IPS DF 19.7 (cell line): ENCODE results near the gene CUX1.
"Not testable (repeated sequence)": the region's sequence is repeated elsewhere in the genome, so short reads cannot be mapped to it uniquely, and the experiment has no call there.

Experiments used
- DNase-seq: peaks from one replicate; pipeline ENCODE4 v3.0.0-alpha.2; 2013; ENCODE audit warnings: low read depth, low spot score

Gene CUX1

DNA sequence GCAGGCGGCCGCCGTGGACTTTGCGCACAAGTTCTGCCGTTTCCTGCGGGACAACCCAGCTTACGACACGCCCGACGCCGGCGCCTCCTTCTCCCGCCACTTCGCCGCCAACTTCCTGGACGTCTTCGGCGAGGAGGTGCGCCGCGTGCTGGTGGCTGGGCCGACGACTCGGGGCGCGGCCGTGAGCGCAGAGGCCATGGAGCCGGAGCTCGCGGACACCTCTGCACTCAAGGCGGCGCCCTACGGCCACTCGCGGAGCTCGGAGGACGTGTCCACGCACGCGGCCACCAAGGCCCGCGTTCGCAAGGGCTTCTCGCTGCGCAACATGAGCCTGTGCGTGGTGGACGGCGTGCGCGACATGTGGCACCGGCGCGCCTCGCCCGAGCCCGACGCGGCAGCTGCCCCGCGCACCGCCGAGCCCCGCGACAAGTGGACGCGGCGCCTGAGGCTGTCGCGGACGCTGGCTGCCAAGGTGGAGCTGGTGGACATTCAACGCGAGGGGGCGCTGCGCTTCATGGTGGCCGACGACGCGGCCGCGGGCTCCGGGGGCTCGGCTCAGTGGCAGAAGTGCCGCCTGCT, 483.3 kb downstream of the CUX1 start:
- no peak for DNase-seq

DNA sequence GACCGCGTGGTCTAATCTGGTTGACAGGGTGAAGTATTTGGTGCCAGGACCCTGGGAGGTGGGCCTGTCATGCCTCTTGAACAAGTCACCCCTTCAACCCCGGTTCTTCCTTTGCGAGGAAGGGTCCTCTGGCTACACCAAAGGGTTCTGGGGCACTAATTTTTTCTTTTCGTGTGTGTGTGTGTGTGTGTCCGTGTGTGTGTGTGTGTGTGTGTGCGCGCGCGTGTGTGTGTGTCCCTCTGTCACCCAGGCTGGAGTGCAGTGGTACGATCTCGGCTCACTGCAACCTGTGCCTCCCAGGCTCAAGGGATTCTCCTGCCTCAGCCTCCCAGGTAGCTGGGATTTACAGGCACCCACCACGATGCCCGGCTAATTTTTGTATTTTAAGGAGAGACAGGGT, 483.9 kb downstream of the CUX1 start:
- not testable (repeated sequence) for DNase-seq

DNA sequence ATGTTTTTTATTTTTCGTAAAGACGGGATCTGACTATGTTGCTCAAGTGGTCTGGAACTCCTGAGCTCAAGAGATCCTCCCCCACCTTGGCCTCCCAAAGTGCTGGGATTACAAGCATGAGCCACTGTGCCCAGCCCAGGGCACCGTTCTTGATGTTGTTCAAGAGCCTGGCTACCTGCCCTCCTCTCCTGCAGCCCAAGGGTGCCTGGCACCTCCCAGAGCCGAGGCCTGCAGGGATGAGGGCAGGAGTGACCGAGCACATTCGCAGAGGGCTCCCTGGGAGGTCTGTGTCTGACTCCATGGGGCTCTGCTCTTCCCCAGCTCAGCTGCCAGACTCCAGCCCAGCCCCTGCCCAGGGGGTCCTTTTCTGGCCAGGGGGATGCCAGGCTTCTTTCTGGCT, 484.6 kb downstream of the CUX1 start:
- no peak for DNase-seq

DNA sequence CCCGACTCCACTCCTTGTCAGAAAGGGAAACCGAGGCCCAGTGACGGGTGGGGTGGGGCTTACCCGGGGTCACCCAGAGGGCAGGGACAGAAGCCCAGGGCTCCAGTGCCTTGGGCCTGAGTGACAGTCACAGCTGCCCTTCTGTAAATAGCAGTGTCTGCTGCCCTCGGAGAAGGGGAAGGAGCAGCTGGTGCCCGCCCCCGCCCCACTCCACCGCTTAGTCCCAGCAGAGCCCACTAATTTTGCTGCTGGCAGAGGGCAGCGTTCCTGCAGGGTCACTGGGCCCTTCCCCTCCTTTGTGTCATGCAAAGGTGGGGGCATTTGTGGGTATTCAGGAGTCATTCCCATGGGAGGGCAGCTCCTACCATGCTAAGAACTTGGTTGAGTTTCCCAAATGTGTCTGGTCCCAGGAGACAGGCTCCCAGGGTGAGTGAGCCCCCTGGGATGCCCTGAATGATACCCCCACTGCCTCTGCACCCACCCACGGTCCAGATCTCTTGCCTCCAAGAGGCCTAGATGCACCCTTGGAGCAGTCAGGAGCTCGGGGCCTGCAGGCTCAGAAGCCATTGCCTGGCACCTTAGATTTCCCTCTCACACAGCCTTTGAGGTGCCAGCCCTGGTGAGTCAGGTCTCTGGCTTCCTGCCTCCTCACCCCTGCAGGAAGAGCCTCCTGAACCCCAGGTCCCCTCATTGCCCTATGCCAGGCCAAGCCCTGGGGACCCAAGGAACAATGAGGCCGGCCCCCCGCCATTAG, 486.4 kb downstream of the CUX1 start:
- DNase-seq = no peak

DNA sequence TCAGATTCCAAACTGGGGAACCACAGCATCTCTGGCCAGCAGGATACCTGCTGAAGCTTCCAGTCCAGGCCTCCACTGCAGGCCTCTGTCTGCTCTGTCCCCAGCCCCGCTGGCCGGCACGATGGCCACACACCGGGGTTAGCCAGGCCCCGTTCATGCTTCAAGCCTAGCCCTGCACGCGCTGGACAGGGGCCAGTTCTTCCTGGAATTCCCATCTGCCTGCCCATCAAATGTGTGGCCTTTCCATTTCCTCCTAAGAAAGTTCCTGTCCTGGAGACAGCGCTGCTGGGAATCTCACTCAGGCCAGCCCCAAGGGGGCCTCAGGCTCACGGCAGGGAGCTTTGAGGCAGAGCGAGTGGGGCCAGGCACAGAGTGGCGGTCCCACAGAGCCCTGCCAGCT, 487.2 kb downstream of the CUX1 start:
- no peak for DNase-seq

DNA sequence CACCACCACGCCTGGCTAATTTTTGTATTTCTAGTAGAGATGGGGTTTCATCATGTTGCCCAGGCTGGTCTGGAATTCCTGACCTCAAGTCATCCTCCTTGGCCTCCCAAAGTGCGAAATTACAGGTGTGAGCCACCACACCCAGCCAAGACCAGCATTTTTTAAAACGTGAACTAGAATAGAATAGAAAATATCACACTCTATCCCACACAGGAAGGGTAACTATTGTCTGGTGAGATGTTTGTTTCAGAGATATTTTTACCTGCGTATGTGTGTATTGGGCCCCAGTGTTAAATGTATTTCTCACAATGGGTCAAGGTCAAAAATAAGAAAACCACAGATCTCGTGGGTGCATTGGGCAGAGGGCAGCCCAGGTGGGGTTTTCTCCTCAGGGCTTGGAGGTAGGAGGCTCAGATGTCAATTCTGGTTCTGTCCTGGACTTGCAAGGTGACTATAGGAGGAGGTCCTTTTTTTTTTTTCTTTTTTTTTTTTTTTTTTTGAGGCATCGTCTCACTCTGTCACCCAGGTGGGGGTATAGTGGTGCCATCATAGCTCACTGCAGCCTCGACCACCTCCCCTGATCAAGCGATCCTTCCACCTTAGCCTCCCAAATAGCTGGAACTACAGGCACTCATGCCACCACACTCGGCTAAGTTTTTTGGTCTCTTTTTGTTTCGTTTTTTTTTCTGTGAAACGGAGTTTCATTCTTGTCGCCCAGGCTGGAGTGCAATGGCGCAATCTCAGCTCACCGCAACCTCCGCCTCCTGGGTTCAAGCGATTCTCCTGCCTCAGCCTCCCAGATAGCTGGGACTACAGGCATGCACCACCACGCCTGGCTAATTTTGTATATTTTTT, 488.2 kb downstream of the CUX1 start:
- DNase-seq = no peak

DNA sequence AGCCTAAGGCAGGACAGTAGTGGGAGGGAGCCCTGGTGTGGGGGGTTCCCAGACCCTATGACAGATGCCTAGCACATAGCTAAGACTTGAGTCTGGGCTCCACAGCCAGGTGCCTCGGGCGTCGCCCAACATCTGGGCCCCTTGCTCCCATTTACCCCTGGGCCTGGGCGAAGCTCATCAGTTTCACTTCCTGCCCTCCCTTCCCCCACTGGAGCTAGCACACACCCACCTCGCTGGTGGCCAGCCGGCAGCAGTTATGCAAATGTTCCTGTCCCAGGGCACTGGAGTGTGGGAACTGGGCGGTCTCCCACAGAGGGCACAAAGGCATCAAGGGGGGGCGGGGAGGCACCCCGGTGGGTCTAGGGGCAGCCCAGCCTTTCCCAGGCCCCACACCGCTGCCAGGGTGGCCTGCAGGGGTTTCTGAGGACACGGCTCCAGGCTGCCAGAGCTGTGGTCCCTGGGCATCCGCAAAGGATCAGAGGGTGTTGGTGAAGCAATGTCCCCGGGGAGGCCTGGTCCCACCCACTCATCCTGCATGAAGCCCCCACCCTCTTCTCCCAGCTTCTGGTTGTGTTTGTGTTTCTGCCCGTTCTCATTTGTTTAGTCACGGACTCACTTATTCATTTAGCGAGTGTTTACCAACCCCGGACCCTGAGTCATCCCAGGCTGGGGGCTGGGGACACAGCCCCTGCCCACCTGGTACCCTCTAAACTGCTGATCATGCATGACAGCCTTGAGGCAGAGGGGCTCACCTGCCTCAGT, 489.7 kb downstream of the CUX1 start:
- DNase-seq = no peak

DNA sequence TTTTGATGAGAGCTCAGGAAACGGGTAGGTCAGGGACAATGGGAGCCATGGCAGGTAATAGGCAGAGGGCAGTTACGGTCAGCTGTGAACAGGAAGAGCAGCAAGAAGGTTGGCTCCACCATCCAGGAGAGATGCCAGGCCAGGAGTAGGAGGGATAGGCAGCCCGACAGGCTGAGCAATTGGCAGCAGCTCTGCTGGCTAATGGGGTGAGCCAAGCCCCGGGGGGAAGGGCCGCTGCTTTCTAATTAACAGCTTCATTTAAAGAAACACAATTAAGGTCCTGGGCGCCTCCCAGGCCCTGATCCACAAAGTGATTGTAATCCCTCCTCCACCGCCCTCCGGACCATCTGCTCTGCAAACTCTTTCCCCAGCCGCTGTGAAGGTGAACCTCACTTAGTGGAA, 493.0 kb downstream of the CUX1 start:
- DNase-seq = no peak

DNA sequence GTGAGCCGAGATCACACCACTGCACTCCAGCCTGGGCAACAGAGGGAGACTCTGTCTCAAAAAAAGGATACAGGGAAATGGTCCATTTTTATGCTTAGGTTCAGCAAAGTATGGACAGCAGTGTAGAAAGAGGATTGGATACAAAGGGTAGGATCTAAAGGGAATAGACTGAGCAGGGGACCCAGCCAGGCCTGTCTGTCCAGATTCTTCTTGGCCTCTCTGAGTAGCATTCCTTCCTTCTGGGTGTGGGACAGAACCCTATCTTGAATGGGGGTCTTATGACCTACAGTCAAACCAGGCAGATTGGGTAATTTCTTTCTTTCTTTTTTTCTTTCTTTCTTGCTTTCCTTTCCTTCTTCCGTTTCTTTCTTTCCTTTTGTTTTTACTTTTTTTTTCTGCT, 494.9 kb downstream of the CUX1 start:
- DNase-seq = no peak

DNA sequence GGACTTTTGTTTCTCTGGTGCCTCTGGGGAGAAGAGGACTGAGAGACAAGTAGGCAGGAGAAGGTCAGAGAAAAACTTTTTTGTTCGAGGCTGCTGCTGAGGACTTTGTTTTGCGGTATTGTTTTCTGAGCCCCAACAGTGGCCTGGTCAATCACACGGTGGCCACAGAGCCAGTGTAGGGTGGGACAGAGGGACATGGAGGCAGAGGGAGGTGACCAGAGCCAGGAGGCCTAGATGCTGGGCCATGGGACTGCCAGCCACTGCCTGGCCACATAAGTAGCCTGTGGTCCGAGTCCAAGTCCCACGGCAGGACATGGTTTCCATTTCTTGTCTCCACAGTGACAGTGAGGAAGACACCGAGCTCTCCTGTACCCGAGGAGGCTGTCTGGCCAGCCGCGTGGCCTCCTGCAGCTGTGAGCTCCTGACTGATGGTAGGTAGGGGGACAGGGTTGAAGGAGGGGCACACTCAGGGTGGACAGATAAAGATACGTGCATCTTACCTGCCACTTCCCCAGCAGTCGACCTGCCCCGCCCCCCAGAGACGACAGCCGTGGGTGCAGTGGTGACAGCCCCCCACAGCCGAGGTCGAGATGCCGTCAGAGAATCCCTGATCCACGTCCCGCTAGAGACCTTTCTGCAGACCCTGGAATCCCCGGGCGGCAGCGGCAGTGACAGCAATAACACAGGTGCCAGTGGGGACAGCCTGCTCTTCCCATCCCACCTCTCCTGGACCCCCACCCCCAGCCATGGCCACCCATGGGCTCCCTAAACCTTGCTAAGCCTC, 496.8 kb downstream of the CUX1 start:
- no peak for DNase-seq

DNA sequence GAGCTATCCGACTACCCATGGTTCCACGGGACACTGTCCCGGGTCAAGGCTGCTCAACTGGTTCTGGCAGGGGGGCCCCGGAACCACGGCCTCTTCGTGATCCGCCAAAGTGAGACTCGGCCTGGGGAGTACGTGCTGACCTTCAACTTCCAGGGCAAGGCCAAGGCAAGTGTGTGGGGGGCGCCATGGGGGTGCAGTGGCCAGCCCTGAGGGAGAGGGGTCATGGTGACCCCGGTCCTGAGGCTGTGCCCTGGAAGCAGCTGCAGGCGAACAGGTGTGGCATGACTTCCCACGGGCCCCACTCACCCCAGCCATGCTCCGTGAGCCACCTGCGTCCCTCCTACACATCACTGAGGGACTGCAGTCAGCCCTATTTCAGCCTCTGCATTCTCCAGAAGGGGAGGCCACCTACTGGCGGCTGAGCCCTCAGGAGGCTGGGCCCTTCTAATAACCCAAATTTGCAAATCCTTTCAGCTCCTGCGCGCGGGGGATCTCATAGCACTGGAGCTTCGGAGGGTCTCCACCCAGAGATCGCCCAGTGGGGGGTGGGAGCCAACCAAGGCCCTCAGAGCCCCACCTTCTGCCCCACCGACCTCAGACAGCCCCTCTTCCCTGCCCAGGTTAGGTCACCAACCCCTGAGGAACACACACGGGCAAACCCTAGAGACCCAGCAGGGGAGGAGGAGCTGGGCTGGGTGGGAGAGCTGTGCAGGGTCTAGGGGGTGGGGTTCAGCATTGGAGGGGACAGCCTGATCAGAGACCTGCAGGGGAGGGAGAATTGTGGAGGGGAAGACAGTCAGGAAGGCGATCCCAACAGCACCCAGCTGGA, 500.0 kb downstream of the CUX1 start:
- DNase-seq = no peak

DNA sequence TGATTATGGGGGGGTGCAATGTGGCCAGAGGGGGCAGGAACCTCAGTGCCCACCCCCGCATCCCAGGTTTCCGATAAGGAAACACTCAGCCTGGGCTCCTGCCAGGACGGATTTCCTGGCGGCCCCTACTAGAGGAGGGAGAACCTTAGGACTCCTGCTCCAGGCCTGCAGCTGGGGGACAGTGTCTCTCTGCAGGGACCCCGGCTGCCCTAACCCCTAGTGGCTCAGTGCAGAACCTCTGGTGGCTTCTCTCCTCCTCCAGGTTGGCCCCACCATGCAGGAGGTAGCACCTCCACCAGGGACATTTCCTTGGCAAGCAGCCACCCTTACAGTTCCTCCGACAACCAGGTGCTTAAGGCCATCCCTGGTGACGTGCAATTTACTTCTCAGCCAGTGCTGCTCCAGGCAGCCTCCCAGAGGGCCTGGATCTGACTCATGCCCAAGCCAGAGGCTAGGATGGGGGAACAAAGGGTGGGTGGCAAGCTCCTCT, 501.1 kb downstream of the CUX1 start:
- no peak for DNase-seq

DNA sequence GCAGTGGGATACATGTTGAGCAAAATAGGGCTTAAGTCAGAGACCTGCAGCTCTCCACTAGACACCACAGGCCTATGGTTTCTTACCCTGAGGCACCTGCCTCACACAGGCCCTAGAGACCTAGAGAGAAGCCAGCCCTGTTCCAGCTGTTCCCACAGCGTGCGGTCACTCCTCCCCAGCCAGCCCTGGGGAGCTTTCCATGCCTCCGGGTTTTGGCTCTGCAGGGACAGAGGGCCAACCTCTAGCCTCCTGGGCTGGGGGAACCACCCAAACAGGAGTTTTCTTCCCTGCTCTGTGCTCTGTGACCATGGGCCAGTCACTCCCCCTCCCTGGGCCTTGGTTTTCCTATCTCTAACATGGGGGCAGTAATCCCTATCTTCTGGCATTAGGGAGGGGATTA, 502.2 kb downstream of the CUX1 start:
- no peak for DNase-seq

DNA sequence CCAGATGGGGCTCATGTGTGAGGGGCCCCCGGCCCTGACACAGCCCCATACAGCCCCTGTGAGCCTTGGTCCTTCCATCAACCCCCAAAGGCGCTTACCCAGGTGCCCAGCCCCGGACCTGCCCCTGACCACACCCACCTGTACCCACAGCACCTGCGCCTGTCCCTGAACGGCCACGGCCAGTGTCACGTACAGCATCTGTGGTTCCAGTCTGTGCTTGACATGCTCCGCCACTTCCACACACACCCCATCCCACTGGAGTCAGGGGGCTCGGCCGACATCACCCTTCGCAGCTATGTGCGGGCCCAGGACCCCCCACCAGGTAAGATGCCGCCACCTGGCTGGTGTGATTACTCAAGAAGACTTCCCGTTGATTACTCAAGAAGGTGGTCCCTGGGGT, 502.8 kb downstream of the CUX1 start:
- DNase-seq = no peak

DNA sequence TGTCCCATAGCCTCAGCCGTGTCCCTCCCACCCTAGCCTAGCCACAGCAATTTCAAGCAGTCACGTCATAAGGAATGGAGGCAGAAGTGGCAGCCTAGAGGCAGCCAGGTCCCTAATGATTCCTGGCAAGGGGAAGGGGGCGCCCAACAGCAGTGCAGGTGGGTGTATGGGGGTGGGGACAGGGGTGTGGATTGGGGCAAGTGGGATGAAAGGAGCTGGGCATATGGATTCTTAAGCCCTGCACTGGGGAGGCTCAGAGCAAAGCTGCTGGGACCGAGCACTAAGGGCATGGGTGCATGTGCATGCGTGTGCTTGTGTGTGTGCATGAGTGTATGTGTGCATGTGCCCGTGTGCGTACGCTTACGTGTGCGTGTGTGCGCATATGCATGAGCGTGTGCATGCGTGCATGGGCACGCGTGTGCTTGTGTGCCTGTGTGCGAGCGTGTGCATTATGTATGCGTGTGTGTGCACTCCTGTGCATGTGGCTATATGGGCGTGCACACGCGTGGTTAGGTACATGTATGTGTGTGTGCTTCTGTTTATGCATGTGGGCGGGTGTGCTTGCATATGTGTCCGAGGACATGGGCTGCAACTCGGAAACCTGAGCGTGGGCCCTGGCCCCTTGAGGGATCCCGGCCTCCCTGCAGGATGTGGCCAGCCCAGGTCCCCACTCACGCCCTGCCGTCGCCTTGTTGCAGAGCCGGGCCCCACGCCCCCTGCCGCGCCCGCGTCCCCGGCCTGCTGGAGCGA, 503.4 kb downstream of the CUX1 start:
- DNase-seq = no peak

DNA sequence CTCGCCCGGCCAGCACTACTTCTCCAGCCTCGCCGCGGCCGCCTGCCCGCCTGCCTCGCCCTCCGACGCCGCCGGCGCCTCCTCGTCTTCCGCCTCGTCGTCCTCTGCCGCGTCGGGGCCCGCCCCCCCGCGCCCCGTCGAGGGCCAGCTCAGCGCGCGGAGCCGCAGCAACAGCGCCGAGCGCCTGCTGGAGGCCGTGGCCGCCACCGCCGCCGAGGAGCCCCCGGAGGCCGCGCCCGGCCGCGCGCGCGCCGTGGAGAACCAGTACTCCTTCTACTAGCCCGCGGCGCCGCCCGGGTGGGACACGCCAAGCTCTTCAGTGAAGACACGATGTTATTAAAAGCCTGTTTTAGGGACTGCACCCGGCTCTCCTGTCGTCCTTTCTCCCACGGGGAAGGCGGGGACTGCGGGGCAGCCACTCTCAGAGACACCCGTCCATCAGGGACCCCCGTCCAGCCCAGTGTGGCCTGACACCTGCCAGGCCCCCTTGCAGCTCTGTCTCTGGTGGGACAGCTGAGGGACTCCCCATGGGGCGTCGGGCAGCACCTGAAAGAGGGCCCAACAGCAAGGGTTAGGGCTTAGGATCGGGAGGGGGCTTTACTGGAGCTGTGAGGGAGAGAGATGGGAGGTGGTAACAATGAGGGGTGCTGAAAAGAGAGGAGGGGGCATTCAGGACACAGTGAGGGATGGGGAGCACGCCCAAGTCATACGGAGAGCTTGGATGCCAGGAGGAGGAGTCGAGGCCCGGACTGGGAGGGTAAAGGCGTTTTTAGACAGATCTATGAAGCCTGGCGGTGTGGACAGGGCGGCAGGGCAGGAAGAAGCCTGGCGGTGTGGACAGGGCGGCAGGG, 504.1 kb downstream of the CUX1 start:
- DNase-seq = no peak

DNA sequence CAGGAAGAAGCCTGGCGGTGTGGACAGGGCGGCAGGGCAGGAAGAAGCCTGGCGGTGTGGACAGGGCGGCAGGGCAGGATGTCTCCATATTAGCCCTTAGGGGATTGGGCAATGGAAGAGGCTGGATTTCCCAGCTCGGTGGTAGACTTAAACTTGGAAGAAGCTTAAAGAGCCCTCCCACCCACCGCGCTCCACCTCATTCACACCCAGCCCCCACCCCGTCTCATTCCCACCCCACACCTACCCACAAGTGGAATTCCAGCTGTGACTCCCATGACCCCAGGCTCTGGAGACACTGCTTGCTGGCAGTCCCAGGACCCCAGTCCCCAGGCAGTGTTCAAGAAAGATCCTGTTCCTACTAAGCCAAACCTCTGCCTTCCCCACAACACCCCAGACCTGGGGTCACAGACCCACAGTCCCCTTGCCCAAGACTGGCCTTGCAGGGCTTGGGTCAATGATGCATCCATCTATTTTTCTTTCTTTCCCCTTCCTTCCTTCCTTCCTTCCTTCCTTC, 504.8 kb downstream of the CUX1 start:
- no peak for DNase-seq

DNA sequence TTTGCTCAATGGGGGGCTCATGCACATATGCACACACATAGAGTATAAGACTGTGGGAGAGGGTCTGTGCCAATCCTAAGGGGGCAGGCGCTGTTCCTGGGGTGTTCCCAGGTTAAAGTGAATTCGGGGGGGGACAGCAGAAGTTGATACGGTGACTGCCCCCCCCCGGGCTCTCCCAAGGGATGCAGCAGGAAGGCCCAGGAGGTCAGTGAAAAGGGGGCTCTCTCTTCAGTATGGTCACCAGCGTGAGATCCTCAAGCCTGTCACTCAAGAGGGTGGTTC, 506.4 kb downstream of the CUX1 start:
- DNase-seq = no peak

DNA sequence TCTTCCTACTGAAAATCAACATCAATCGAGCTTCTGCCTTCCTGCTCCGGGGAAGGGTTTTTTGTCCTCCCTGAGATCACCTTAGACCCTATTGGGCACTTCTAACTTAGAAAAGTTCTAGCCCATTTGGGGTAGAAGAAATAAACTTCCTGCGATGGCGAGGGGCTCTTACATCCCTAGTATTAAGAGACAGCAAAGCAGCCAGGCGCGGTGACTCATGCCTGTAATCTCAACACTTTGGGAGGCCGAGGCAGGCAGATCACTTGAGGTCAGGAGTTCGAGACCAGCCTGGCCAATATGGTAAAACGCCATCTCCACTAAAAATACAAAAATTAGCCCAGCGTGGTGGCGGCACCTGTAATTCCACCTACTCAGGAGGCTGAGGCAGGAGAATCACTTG, 507.7 kb downstream of the CUX1 start:
- not testable (repeated sequence) for DNase-seq
